ENCODE measurements around the gene GLB1L.

Gene GLB1L

DNA sequence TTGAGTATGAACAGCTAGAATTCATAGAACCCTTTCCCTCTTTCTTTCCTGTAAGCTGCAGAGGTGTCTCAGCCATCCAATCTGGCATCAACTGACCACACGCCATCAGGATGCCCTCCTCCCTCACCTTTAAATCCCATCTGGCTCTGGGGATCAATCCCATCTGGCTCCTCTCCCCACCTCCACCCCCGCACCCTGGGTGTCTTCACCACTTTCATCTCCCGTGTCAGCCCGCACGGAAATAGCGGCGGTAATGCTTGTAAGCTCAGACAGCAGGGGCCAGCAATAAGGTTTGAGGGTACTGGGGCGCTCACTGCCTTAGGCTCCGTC is 7.3 kb upstream of the GLB1L start:
- no peak for DNase-seq

GRCh38 chr2:219252084-219252483 is 6.8 kb upstream of the GLB1L start:
- DNase-seq = no peak

DNA sequence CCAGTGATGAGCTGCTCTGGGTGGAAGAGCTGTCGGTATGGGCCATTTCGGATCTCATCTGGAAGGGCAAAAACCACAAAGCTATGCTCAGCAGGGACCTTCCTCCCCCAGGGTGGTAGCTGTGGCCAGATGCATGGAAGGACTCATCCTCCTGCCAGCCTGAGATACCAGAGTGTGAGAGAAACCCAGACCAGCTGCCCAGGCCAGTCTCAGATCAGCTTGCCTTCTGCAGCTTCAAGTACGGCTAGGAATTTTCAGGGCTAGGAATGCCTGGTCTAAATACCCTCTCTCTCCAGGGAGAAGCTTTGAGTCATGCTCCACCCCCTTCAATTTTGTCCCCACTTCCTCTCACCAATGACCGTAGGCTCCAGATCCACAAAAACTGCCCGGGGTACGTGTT is 6.4 kb upstream of the GLB1L start:
- no peak for DNase-seq

DNA sequence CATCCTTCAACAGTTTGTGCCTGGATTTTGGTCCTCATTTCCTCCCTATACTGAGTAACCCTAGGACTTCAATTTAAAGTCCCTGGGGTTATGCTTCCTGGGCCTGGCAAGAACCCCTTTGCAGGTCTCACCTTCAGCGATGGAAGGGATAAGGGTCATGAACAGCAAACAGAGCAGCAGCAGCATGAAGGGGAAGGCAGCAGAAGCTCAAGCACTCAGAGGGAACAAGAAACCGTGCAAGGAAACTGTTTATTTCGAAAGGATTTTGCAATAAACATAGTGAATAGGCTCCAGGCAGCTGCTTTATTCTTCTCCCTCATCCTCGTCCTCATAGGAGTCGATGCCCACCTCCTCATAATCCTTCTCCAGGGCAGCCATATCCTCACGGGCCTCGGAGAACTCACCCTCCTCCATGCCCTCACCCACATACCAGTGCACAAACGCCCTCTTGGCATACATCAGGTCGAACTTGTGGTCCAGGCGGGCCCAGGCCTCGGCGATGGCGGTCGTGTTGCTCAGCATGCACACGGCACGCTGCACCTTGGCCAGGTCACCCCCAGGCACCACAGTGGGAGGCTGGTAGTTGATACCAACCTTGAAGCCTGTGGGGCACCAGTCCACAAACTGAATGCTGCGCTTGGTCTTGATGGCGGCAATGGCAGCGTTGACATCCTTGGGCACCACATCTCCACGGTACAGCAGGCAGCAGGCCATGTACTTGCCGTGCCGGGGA is 5.0 kb upstream of the GLB1L start:
- DNase-seq = no peak

DNA sequence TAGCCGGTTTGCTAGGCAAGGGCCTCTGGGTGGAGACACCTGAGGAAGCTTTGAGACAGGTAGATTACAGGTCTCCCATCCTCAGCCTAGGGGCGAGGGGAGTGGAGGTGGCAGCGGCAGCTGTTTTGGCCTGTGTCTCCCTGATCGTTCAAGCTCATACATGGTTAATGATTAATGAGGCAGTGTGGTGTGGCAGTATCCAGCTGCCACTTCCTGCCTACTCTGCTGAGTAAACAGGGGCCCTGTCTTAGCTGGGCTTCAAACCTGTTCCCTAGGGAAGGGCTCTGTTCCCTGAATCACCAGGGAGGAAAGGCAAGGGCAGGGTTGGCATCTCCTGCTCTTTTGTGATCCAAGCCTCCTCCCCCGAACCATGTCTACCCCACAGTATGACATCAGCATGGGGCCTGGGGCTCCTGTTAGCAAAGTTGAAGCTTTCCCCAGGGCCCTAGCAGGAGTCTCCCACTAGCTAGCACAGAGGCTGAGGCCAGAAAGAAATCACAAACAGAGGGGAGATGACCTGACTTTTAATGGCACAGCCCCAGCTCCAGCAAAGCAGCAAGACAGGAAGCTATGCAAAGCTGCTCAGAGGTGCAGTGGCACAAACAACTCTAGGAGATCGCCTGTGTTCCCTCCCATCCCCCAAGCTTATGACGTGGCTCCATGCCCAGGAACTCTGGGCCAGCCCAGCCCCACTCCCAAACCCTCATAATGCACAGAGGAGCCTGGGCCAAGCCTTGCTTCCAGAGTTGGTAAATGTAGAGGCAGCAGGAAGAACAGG is 4.1 kb upstream of the GLB1L start:
- DNase-seq = peak; percentile 76

- no peak for DNase-seq
Observed at GRCh38 chr2:219248845-219249202, 3.6 kb upstream of the GLB1L start.

GRCh38 chr2:219247678-219248642 is 2.7 kb upstream of the GLB1L start:
- DNase-seq = no peak

GRCh38 chr2:219246559-219246958 is 1.3 kb upstream of the GLB1L start:
- no peak for DNase-seq

- DNase-seq = peak; percentile 18
Observed at GRCh38 chr2:219245899-219246230, 621 bp upstream of the GLB1L start.

DNA sequence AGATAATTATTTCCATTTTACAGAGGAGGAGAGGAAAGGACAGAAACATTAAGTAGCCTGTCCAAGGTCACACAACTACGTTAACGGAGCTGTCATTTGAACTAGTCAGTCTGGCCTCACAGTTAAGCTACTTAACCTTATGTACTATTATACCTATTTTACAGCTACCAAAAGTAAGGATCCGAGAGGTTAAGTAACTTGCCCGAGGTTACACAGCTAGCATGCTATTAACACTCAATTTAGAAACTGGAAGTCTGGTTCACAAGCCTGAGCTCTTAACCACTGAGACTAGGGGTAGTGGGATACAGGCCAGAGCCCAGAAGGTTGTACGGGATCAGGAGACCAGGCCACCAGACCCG is 476 bp downstream of the GLB1L start:
- no peak for DNase-seq

DNA sequence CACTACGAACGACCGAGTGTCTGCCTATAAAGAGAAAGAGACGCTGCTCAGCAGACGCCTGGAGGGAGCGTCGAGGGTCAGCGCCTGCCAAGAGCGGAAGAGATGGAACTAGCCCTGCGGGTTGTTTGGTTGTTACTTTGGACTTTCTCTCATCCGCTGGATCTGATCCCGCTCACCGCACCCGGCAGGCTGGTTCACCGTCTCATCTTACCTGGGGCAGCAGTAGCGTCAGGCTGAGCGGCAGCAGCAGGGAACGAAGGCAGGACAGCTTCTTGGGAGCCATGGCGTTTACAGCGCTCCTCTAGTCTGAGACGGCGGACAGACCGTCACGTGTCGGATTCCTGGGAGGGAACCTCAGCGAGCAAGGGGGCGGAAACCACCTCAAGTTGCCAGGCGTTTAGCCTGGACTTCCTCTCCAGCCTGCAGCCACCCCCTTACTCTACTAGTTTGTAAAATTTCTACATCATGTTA is 1.9 kb downstream of the GLB1L start:
- DNase-seq = peak; percentile 21

DNA sequence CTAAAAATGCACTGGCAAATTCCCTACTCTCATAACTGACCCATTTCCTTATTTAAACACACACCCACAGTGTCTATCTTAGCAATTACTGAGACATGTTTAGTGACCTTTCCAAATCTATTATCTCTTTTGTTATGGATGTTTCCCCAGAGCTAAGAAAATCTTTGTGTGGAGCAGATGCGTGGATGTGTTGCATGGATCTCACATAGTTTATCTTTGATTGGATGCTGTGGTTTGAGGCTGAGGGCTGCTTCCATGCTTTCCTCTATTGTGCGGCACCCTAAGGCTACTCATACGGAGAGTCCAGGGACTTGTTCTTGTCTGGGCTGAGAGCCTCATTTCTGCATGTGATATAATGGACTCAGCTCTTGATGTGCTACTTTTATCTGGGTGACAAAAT is 10.9 kb downstream of the GLB1L start:
- no peak for DNase-seq

DNA sequence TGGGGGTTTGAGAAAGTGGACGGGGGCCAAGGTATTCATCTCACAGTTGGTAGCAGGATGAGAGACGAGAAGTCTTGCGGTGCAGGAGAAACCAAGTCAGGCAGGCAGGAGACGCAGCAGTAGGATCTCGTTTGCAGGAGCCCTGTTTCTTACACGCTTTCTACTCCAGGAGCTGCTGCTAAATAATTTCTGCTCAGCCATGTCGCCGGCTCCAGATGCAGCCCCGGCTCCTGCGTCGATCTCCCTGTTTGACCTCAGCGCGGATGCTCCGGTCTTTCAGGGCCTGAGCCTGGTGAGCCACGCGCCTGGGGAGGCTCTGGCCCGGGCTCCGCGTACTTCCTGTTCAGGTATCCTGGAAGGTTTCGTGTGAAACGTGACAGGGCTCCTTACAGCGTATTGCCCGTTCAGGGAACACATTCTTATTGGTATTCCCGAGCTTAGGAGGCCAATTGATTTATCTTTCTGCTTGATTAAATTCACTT is 15.1 kb downstream of the GLB1L start:
- DNase-seq = peak; percentile 53

DNA sequence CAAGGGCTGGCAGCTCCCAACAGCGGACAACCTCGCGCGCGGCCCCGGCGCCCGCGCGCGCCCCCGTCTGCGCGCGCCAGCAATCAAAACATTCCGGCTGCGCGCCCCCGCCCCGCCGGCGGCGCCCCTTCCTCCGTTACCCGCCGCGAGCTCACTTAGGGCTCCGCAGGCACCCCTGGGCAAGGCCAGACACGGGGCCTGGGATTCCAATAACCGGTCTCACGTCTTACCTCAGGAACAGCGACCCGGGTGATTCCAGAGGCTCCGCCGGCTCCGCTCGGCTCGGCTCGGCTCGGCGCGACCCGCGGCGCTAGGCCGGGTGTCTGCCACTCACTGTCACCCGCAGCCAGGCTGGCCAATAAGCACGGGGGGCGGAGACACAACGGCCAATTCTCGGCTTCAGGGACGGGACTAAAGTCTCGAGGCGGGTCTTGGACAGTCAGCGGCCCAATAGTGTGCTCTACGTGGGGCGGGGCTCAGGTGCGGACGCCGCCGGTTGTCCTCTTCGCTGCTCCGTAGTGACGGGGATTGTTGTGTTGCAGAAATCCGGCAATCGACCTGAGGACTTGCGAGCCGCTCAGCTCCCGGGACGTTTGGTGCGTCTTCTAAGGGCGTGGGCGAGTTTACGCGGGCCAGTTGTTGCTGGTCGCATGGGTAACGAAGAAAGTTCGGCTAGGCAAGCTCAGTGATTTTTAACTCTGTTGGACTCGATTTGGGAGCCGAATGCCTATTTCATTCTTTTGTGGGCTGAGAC is 15.8 kb downstream of the GLB1L start, which contains the start of the genes ANKZF1 and ATG9A:
TSS of gene ANKZF1 (plus strand) at position 502 of the 754 bp plus-strand sequence. CDS start 452 bp downstream, outside the sequence.
TSS of gene ATG9A (minus strand) at position 332 of the 754 bp plus-strand sequence. CDS start 1,612 bp downstream, outside the sequence.
- peak; percentile 100 for DNase-seq

GRCh38 chr2:219228911-219229304 is 16.3 kb downstream of the GLB1L start:
- no peak for DNase-seq

- DNase-seq = no peak
Observed at GRCh38 chr2:219228041-219228910, 17.0 kb downstream of the GLB1L start.

- DNase-seq = no peak
Observed at GRCh38 chr2:219225350-219225749, 19.9 kb downstream of the GLB1L start.

DNA sequence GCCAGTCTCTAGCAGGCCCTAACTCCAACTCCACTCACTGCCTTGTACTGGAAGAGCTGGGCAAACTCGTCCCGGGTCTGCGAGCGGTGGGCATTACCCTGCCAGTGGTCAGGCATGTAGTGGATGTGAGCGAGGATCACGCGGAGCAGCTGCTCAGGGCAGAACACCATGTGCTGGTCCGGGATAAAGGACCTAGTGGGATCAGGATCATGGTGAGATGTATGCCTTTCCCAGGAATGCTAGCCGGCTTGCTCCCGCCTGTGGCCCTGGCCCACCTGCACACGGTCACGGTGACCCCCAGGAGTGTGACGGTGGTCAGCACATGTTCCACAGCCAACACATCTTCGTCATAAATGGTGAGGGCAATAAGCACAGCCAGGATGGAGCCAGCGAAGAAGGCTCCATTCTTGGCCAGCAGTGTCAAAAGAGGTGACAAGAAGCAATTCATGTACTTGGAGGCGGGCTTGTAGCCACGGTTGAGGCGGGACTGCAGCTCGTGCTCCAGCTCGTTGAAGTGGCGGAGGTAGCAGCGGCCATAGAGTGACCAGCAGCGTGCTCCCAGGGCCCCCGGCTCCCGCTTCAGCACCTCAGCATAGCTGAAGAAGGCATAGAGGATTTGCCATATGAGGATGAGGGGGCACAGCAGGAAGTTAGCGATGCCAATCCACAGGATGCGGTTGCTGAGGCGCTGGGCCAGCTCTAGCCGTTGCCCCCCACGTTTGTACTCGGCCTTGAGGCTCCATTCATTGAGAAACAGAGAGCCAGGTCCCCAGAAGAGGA is 21.2 kb downstream of the GLB1L start:
- no peak for DNase-seq

DNA sequence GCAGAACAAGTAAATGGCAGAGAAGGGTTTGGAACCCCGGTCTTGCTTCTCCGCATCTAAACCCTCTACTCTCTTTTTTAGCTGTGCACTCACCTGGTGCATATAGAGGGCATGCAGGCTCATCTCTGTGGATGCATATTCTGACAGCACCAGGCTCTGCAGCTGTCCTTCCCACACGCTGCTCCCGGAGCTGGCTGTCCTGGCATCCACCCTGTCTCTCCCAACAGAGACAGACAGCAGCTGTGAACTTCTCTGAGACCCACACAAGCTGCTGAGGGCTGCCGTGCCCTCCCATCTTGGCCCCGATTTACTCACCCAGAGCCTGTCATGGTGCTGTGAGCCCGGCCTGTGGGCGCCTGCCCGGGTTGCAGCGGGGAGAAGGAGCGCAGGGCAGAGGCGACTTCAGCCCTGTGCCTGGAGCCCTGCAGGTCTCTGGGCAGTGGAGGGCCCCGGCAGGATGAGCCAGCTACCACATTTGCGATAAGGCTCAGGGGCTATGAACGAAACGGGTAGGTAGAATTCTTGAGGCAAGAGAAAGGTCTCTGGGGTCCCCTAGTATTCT is 23.2 kb downstream of the GLB1L start:
- no peak for DNase-seq
